Endothelial cell of umbilical vein (primary cell): ENCODE results near the gene SLC41A3. TPM values are rescaled to one million over a fixed set of nuclear protein-coding genes. Genes with fewer than 3 reads are reported as not detected.

Experiments
- BruUV-seq: library from RNA; stranded (reverse); fragments of 400-500 nt; replicated peaks from 2 replicates; lab custom pipeline; 2021; lab: Mats Ljungman, UMichigan
- CTCF ChIA-PET: fragments of 300-600, 350-600 bp; sonication (Branson Sonifier 250); formaldehyde crosslinking; loops from one replicate; lab custom pipeline; 2021; ENCODE audit warnings: antibody characterized with exemption, inconsistent platforms; lab: Charles Lee
- POLR2A ChIA-PET: fragments of 300-600, 350-600 bp; sonication (Branson Sonifier 250); formaldehyde crosslinking; loops from one replicate; lab custom pipeline; 2021; ENCODE audit warnings: antibody characterized with exemption, inconsistent platforms; lab: Charles Lee
- DNase-seq: peaks from one replicate; pipeline ENCODE4 v3.0.0-alpha.2; 2011; ENCODE audit warnings: low read depth, low spot score
- FAIRE-seq: peaks from 2 replicates; lab custom pipeline; 2011; peaks lifted over from hg19 to GRCh38; lab: Jason Lieb, UNC
- H2AFZ ChIP-seq: 2 replicates; pipeline ENCODE4 v1.6.0; 2012; ENCODE audit warnings: low read depth, low read length, control low read depth, inconsistent platforms
- H3K27ac ChIP-seq: 2 replicates; pipeline ENCODE4 v1.5.1; 2011; ENCODE audit warnings: low read depth, mild to moderate bottlenecking, control low read depth, low read length, moderate library complexity; ENCODE audit not compliant: insufficient read depth
- H3K27me3 ChIP-seq, 2 experiments: 2 replicates each; pipeline versions ENCODE4 v1.6.0 to v1.6.1; 2011; ENCODE audit warnings: low read length in 2 of 2, mixed read lengths in 1 of 2; ENCODE audit not compliant: control insufficient read depth in 2 of 2, insufficient read depth in 2 of 2
- H3K36me3 ChIP-seq, 2 experiments: 2 replicates in 1 of 2; 3 replicates in 1 of 2; pipeline ENCODE4 v1.5.1; 2011; ENCODE audit warnings: low read length in 2 of 2, mild to moderate bottlenecking in 1 of 2, moderate library complexity in 1 of 2; ENCODE audit not compliant: control insufficient read depth in 2 of 2, insufficient read depth in 2 of 2; ENCODE audit errors: extremely low read depth in 1 of 2
- H3K4me1 ChIP-seq: 3 replicates; pipeline ENCODE4 v1.5.1; 2011; ENCODE audit warnings: mild to moderate bottlenecking, low read length; ENCODE audit not compliant: control insufficient read depth, insufficient read depth; ENCODE audit errors: extremely low read depth
- H3K4me2 ChIP-seq: 2 replicates; pipeline ENCODE4 v1.6.1; 2011; ENCODE audit warnings: low read length, control low read depth, mixed read lengths; ENCODE audit not compliant: insufficient read depth
- H3K4me3 ChIP-seq, 3 experiments: fragments of 200-600 bp in 1 of 3; sonication (generic), shearing (Covaris generic) in 1 of 3; replicated peaks in 1 of 3; 2 replicates each; pipeline ENCODE4 v1.5.1; 2011 to 2016; ENCODE audit warnings: control low read depth in 3 of 3, low read length in 3 of 3, mild to moderate bottlenecking in 2 of 3, inconsistent platforms in 1 of 3, low read depth in 1 of 3, moderate library complexity in 1 of 3; ENCODE audit not compliant: insufficient read depth in 1 of 3
- H3K79me2 ChIP-seq: 2 replicates; pipeline ENCODE4 v1.6.0; 2012; ENCODE audit warnings: low read length, inconsistent platforms; ENCODE audit not compliant: control insufficient read depth, insufficient read depth
- H3K9ac ChIP-seq: replicated peaks from 2 replicates; pipeline ENCODE3; 2011; ENCODE audit warnings: low read length, control low read depth; ENCODE audit not compliant: insufficient read depth; ENCODE audit errors: extremely low read depth
- H3K9me1 ChIP-seq: replicated peaks from 3 replicates; pipeline ENCODE4 v1.6.0; 2011; ENCODE audit warnings: mild to moderate bottlenecking, low read length; ENCODE audit not compliant: control insufficient read depth, insufficient read depth; ENCODE audit errors: extremely low read depth
- H3K9me3 ChIP-seq: replicated peaks from 2 replicates; pipeline ENCODE4 v1.5.1; 2012; ENCODE audit warnings: low read length, inconsistent platforms; ENCODE audit not compliant: control insufficient read depth, insufficient read depth
- H4K20me1 ChIP-seq: replicated peaks from 2 replicates; pipeline ENCODE3; 2011; ENCODE audit warnings: mild to moderate bottlenecking, low read length; ENCODE audit not compliant: control insufficient read depth, insufficient read depth; ENCODE audit errors: extremely low read depth
- CTCF ChIP-seq, 2 donors: IDR thresholded peaks; 1 replicate in 1 of 2; 2 replicates in 1 of 2; pipeline ENCODE4 v1.5.1; 2011; ENCODE audit warnings: low read length in 2 of 2, mild to moderate bottlenecking in 2 of 2, moderate library complexity in 2 of 2, control low read depth in 1 of 2, inconsistent platforms in 1 of 2, low read depth in 1 of 2; ENCODE audit not compliant: insufficient read depth in 1 of 2; ENCODE audit errors: extremely low read depth in 1 of 2
- EZH2 ChIP-seq: IDR thresholded peaks from 2 replicates; pipeline ENCODE4 v1.6.1; 2012; ENCODE audit warnings: borderline replicate concordance, low read depth, mild to moderate bottlenecking, moderate library complexity, low read length, inconsistent platforms; ENCODE audit not compliant: severe bottlenecking
- FOS ChIP-seq: IDR thresholded peaks from 2 replicates; pipeline ENCODE4 v1.6.1; 2011; ENCODE audit warnings: mild to moderate bottlenecking, low read length, moderate library complexity, borderline replicate concordance; ENCODE audit not compliant: insufficient read depth
- GATA2 ChIP-seq: IDR thresholded peaks from 2 replicates; pipeline ENCODE4 v1.7.0; 2011; ENCODE audit warnings: low read depth, mild to moderate bottlenecking, moderate library complexity, mixed read lengths, low read length; ENCODE audit not compliant: insufficient read length, insufficient read depth
- JUN ChIP-seq: IDR thresholded peaks from 2 replicates; pipeline ENCODE4 v1.6.1; 2011; ENCODE audit warnings: borderline replicate concordance, low read depth; ENCODE audit not compliant: insufficient read length, insufficient read depth
- MAX ChIP-seq: IDR thresholded peaks from 2 replicates; pipeline ENCODE4 v1.6.1; 2011; ENCODE audit not compliant: insufficient read depth, insufficient read length
- MYC ChIP-seq: IDR thresholded peaks from one replicate; pipeline ENCODE4 v1.6.1; 2011; ENCODE audit warnings: mild to moderate bottlenecking, low read depth, low read length
- POLR2A ChIP-seq: IDR thresholded peaks from 2 replicates; pipeline ENCODE4 v1.6.1; 2012; ENCODE audit warnings: low read depth, mild to moderate bottlenecking, control low read depth, low read length
- POLR2AphosphoS5 ChIP-seq: IDR thresholded peaks from 2 replicates; pipeline ENCODE4 v1.6.1; 2012; ENCODE audit warnings: low read depth, mild to moderate bottlenecking, control low read depth, low read length, moderate library complexity; ENCODE audit not compliant: insufficient read depth
- dilution Hi-C: fragments of 300-500 bp; cut with MboI; formaldehyde crosslinking; loops from one replicate; pipeline ENCODE4 v1.15.0; 2019; ENCODE audit warnings: low sequenced_read_pairs; ENCODE audit not compliant: extremely low pct_ligation_motif_present
- intact Hi-C: fragments of 100-400 bp; cut with micrococcal nuclease; formaldehyde crosslinking; loops from one replicate; pipeline ENCODE4 v1.10.0; 2022
- polyA plus RNA-seq, 4 experiments: library from polyadenylated mRNA; depleted of rRNA in 3 of 4; stranded (reverse) in 3 of 4; unstranded in 1 of 4; fragments of >200 nt; gene quantifications; 2 replicates each; pipeline versions ENCODE4 v1.2.1 to v1.2.3, GENCODE V29; 2011 to 2012; ENCODE audit warnings: missing spikeins in 1 of 4
- total RNA-seq: library from RNA; stranded (reverse); gene quantifications from 2 replicates; pipeline ENCODE4 v1.2.3, GENCODE V29; 2021

SLC41A3 gene
- total and polyA plus RNA-seq, 2 donors (not counting 3 experiments of a cell fraction or from before 2014, with no cell fraction given) = 52.5 to 118 TPM

- Histone ChIP-seq H3K4me1 (no peaks in the 10 kb centered on the region), H3K79me2 (no peaks in the 10 kb centered on the region), H3K9me1 (no peaks in the 10 kb centered on the region), H4K20me1 (no peaks in the 10 kb centered on the region), H3K4me3 (no peak overlapping the region), H3K27me3 (no peaks in the 10 kb centered on the region), H2AFZ (no peak overlapping the region), H3K4me2 (no peak overlapping the region), H3K9me3 (no peaks in the 10 kb centered on the region), H3K9ac (no peak overlapping the region), H3K27ac (no peak overlapping the region), H3K36me3 (peaks cover 0 to 6% of the 10 kb centered on the region in 2 experiments)
- DNase-seq (no peak), FAIRE-seq (no peak)
- ChIA-PET POLR2A (no interaction called here), CTCF (no interaction called here)
- dilution Hi-C loops = no loop called here
- TF ChIP-seq POLR2AphosphoS5 = no peak
- no peak for TF ChIP-seq GATA2
- no peak for TF ChIP-seq EZH2
- TF ChIP-seq MAX = no peak
- no peak for TF ChIP-seq MYC
- TF ChIP-seq FOS = no peak
- TF ChIP-seq POLR2A = no peak
- no peak for TF ChIP-seq CTCF (IDR thresholded peaks at IDR 0.05; ENCODE audit: extremely low read depth in 1 of 2, insufficient read depth in 1 of 2, low read depth in 1 of 2, low read length in 2 of 2)
- no peak for TF ChIP-seq JUN
- intact Hi-C loops = no loop called here
- BruUV-seq = no TSS peak
Measured at GRCh38 chr3:126013751-126014156, 70.2 kb downstream of the SLC41A3 start.
